Activated T-cell treated with anti-CD3 and anti-CD28 coated beads for 1 hour (primary cell): ENCODE measurements around the gene ANKFY1.
"Not testable (repeated sequence)": the region's sequence is repeated elsewhere in the genome, so short reads cannot be mapped to it uniquely, and the experiment has no call there.

Experiments used
- DNase-seq: peaks from one replicate; pipeline ENCODE4 v3.0.0-alpha.2; 2020; ENCODE audit warnings: low read depth

ANKFY1 gene

DNA sequence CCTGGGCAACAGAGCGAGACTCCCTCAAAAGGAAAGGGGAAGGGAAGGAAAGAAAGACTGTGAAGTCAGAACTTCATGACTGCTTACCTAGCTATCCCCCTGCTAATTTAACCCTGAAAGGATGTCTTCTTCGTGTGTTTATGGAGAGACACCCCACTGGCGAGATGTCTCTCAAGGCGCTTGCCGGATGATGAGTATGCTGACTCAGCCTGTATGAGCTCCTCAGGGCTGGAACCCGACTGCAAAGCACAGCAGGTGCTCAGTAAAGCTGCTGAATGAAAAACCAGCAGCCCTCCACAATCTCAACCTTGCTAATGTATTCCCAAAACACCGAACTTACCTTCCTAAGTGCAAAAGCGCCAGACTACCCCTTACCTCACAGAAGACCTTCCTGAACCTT is 2.3 kb downstream of the ANKFY1 start:
- DNase-seq: no peak

GRCh38 chr17:4258867-4259266 is 4.9 kb downstream of the ANKFY1 start:
- DNase-seq: no peak

GRCh38 chr17:4256952-4257351 is 6.8 kb downstream of the ANKFY1 start:
- no peak for DNase-seq

- DNase-seq: not testable (repeated sequence)
Observed at GRCh38 chr17:4255271-4255670, 8.5 kb downstream of the ANKFY1 start.

DNA sequence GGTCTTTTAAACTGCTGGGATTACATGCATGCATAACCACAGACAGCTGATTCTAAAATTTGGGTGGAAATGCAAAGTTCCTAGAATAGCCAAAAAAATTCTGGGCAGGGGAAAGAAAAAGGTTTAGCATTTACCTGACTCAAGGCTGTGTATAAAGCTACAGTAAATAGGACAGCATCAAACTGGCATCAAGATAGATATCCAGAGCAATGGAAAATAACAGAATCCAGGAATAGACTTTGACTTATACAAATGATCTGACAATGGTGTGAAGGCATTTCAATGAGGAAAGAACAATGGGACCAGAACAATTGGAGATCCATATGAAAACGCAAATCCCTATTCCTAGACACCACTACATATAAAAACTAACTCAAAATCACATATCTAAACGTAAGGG is 12.9 kb downstream of the ANKFY1 start:
- DNase-seq: no peak

DNA sequence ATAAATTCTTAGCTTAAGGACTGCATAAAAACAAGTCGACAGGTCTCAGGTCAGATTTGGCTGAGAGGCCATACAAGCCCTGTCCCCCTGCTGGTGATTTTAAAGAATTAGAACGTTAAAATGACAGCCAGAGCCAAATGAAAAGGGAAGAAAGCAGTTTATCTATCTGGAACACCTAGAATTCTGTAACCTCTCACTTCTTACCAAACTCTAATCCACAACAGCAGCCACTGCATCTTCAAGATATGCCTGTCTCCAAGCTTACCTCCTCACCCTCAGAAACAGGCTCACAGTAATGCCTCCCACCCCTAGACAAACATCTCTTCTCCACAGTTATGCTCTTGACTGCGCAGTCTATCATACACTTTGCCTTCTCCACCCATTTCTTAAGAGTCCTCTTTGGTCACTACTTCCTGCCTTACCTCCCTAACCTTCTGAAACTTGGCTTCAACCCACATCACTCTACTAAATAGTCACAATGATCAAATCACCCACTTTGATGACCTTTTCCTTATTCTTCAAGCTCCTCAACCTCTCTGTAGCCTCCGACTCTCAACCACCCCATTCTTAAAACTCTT is 14.2 kb downstream of the ANKFY1 start:
- no peak for DNase-seq

DNA sequence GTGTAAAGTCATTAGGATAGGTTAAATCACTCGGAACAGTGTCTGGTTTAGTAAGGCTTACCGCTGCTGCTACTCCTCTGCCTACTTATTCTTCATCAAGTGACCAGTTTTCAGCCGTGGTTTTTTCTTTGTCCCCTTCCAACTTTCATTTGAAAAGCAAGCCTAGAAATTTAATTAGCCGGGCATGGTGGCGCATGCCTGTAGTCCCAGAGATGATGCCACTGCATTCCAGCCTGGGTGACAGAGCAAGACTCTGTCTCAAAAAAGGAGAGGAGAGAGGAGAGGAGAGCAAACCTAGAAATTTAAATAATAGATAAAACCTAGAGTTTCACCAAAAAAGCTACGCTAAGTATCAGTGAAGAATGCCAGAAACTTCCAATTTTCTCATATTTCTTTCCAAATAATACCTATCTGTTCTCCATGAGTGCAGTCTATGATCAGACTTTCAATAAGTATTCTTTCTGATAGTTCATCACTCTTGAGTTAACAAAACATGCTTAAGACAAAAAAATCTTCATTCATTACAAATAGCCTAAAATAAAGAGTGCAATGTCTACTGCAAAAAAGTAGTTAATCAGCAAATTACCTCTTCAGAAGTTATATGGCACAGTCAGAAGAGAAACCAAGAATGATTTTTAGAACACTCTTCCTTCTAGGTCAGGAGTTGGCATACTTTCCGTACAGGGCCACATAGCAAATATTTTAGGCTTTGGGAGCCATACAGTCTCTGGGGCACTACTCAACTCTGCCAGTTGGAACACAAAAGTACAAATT is 15.1 kb downstream of the ANKFY1 start:
- no peak for DNase-seq

DNA sequence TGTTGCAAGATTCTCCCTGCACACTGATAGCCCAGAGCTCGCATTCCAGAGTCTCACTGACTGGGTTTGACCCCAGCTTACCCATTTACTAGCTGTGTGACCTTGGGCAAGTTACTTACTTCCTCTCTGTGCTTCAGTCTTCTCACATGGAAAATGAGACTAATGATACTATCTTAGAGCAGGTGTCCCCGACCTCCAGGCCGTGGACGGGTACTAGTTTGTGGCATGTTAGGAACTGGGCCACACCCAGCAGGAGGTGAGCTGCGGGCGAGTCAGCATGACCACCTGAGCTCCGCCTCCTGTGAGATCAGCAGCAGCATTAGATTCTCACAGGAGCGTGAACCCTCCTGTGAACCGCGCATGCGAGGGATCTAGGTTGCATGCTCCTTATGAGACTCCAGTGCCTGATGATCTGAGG is 15.8 kb downstream of the ANKFY1 start:
- DNase-seq: no peak

DNA sequence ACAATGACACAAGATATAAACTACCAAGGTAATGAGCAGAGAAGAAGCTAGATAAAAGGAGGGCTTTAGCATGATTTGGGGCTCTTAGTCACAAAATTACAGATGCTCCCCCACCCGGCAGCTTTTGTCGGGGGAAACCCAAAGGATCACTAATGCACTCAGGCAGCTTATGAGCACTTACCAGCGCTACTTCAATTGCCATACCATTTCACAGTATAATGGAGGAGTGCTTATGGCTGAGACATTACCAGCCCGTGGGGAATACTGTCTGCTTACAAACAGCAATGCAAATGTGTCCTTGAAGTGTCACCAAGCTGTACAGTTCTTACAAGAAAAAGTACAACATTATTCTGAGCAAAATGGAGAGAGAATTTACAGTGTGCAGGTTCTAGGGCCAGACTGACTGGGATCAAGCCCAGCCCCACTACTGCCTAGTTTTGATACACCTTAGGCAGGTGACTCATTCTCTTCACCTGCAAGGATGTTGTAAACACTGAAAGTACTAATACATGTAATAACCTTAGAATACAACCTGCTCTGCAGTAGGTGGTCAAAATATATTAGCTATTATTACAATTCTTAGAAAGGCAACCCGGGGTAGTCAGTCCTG is 16.3 kb downstream of the ANKFY1 start:
- no peak for DNase-seq

GRCh38 chr17:4246674-4247073 is 17.1 kb downstream of the ANKFY1 start:
- DNase-seq: no peak

DNA sequence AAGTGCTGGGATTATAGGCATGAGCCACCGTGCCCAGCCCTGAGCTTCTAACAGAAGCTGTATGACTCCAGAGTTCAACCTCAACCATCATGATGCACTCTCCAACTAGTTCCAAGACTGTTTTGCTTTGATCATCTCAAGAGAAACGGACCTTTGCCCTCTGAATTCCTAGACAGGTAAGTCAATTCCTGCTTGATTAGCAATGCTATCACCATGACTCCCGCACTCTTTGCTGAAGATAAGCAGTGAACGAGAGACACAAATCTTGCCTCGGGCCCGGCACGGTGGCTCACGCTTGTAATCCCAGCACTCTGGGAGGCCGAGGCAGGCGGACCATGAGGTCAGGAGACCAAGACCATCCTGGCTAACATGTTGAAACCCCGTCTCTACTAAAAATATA is 22.2 kb downstream of the ANKFY1 start:
- no peak for DNase-seq

DNA sequence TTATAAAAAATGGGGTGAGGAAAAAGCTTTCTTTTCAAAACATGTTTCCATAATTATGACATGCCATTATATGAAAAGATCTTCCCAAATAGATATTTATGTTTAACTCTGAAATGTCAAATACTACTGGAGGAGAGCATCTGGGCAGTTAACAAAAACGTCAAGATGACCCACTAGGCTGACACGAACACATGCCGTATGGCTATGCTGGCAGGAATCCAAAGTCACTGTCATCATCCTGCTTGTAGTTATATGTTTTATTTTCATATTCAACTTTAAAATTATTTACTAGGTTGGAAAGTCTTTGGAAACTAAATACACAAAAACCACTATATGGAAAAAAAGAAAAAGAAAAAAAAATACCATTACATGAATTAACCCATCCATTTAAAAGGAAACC is 27.3 kb downstream of the ANKFY1 start:
- no peak for DNase-seq

DNA sequence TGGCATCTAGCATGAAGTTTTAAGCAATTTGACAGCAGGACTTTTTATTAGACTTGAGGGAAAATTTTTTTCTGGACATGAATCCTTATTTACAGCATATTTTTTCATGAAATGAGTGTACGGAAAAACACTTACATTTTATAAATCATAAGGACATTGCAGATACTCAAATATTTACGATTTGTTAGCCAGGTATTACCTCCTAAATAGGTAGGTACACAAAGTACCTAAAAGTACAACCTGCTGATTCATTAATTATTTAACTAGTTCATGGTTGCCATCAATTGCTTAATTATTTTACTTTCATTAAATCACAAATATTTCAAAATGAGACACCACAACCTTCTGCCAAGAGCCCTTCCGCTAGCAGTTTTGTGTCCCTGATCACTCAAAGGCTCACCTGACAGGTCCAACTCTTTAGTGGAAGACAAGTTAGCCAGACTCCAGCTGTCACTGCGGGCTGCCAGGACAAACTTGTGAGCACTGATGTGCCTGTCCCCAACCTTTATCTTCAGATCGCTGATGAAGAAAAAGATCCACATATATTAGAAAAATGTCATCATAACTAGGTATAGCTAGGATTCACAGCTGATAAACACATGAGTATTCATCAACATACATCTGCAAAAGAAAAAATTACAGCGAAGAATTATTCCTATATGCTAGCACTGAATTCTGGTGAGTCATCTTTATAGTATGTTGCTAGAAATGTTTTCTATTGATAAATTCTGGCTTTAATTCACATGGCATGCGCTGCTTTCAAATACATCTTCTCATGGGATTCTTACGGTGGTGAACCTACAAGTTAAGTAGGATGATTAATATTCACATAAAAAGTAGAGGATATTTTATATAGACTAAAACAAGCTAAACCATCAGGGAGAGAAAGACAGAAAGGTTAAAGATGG is 28.2 kb downstream of the ANKFY1 start:
- DNase-seq: no peak

GRCh38 chr17:4234401-4234800 is 29.4 kb downstream of the ANKFY1 start:
- DNase-seq: no peak

DNA sequence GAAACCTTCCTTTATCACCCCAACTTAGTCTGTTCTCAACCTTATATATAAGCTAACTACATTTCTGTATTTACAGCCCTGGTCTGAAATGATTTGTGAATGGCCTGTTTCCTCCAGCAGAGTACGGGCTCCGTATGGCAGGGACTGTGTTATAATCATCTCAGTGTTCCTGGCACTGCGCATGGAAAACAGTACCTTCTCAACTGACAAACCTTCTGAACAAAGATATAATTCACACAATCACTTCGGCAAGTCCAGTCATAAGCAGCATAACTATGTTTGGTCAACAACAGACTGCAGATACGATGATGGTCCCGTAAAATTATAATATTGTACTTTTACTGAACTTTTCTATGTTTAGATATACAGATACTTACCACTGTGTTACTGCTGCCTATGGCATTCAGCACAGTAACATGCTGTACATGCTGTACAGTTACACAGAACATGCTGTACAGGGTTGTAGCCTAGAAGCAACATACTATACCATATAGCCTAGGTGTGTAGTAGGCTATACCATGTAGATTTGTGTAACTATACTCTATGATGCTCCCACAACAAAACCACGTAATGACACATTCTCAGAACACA is 30.0 kb downstream of the ANKFY1 start:
- DNase-seq: no peak

DNA sequence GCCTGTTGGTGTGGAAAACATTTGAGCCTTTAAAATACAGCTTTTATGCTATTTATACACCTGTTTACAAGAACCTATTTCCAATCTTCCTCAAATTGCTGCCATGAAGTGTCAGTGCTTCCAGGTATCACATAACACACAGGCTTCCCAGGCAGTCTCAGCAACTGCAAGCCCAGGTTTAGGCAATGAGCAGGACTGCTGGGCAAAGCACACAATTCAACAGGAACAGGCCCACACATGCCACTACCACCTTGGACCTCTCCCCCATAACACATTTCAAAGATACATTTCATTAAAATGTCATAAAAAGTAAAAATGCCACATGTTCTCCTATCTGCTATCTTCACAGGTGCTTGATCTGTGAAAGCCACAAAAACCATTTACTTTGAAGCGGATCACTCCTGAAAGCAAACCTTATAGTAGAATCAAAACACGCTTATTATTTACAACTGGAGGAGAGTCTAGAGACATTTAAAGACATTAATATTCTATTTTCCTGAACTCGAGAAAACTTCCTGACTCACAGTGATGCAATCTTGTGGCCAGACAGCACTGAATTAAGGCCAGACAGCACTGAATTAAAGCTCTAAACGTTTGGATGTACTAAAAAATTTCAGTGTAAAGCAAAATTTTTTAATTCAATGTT is 31.5 kb downstream of the ANKFY1 start:
- DNase-seq: no peak

- DNase-seq: no peak
Observed at GRCh38 chr17:4229627-4230541, 33.9 kb downstream of the ANKFY1 start.

- no peak for DNase-seq
Observed at GRCh38 chr17:4221899-4222659, 41.7 kb downstream of the ANKFY1 start.

DNA sequence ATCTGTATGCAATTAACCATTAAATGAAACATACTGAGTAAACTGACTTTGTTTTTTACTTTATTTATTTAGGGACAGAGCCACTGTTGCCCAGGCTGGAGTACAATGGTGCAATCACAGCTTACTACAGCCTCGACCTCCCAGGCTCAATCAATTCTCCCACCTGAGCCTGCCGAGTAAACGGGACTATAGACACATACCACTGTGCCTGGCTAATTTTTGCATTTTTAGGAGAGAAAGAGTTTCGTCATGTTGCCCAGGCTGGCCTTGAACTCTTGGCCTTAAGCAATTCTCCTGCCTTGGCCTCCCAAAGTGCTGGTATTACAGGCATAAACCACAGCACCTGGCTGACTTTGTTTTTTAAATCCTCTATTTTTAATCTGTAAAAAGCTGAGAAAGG is 42.6 kb downstream of the ANKFY1 start:
- no peak for DNase-seq

GRCh38 chr17:4220655-4221054 is 43.1 kb downstream of the ANKFY1 start:
- DNase-seq: no peak
